A549 (cell line): ENCODE measurements around the gene LYRM2.

Experiments used
- RFX5 ChIP-seq: fragments of 450-650 bp; IDR thresholded peaks from 2 replicates; pipeline ENCODE4 v1.7.1; 2014; ENCODE audit warnings: antibody characterized with exemption, mild to moderate bottlenecking, moderate library complexity
- ZSCAN20 ChIP-seq: fragments of 250-450 bp; sonication (Bioruptor Pico); IDR thresholded peaks from 2 replicates; pipeline ENCODE4 v1.8.0; 2022; ENCODE audit warnings: mild to moderate bottlenecking, moderate library complexity
- TF ChIP-seq, protein P1 (sequence below): fragments of >200 bp; sonication (Bioruptor Twin); formaldehyde crosslinking; IDR thresholded peaks from 3 replicates; pipeline ENCODE4 v1.5.1; 2016

DNA sequence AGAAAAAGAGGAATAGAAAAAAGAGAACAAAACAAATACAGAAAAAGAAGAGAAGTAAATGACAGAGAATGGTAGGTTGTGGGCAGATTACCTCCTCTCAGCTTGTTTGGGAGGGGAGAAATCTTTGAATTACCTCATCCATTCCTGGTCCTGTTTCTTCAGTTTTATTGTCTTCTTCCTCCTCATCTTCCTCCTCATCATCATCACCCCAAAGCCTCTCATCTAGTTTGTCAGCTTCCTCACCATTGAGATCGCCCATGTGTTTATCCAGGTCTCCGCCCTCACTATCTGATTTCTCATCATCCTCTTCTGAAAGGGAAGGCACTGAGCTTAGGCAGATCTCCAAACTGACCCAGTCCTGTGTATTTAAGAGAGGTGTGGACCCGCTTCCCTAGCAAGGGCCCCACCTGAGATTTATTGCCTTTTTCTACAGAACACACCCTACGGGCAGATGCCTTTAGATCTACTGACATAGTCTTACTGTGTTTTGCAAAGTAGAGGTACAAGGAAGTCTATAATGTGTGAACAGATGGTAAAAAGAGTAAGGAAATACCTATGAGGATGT, 24.2 kb upstream of the LYRM2 start:
- TF ChIP-seq, protein P1, sequence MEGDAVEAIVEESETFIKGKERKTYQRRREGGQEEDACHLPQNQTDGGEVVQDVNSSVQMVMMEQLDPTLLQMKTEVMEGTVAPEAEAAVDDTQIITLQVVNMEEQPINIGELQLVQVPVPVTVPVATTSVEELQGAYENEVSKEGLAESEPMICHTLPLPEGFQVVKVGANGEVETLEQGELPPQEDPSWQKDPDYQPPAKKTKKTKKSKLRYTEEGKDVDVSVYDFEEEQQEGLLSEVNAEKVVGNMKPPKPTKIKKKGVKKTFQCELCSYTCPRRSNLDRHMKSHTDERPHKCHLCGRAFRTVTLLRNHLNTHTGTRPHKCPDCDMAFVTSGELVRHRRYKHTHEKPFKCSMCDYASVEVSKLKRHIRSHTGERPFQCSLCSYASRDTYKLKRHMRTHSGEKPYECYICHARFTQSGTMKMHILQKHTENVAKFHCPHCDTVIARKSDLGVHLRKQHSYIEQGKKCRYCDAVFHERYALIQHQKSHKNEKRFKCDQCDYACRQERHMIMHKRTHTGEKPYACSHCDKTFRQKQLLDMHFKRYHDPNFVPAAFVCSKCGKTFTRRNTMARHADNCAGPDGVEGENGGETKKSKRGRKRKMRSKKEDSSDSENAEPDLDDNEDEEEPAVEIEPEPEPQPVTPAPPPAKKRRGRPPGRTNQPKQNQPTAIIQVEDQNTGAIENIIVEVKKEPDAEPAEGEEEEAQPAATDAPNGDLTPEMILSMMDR: no peak
- TF ChIP-seq ZSCAN20 (no peak), RFX5 (no peak)
